Muscle layer of colon (tissue), 2 donors: Measurements from ENCODE around the gene SYK.
"Not testable (repeated sequence)": the region's sequence is repeated elsewhere in the genome, so short reads cannot be mapped to it uniquely, and the experiment has no call there.

Experiments
- H3K27ac ChIP-seq: one replicate; pipeline ENCODE4 v1.7.0; 2013; ENCODE audit warnings: low read depth, mild to moderate bottlenecking, low read length, moderate library complexity
- H3K27me3 ChIP-seq, 2 donors: one replicate each; pipeline ENCODE4 v1.7.0; 2013; ENCODE audit warnings: low read length in 2 of 2, mild to moderate bottlenecking in 2 of 2; ENCODE audit not compliant: insufficient read depth in 2 of 2, control insufficient read depth in 1 of 2
- H3K36me3 ChIP-seq: one replicate; pipeline ENCODE4 v1.7.0; 2013; ENCODE audit warnings: mild to moderate bottlenecking, low read length; ENCODE audit not compliant: insufficient read depth
- H3K4me1 ChIP-seq: one replicate; pipeline ENCODE4 v1.7.0; 2013; ENCODE audit warnings: mild to moderate bottlenecking, low read length; ENCODE audit not compliant: insufficient read depth
- H3K4me3 ChIP-seq, 2 donors: one replicate each; pipeline ENCODE4 v1.7.0; 2013; ENCODE audit warnings: low read length in 2 of 2, low read depth in 1 of 2, mild to moderate bottlenecking in 1 of 2, moderate library complexity in 1 of 2
- H3K9ac ChIP-seq: one replicate; pipeline ENCODE4 v1.7.0; 2013; ENCODE audit warnings: low read length
- H3K9me3 ChIP-seq: one replicate; pipeline ENCODE4 v1.7.0; 2013; ENCODE audit warnings: mild to moderate bottlenecking, low read length
- donor health status: abdominal sarcoma.
- donor health status: Adenocarcinoma of cecum.

SYK gene

DNA sequence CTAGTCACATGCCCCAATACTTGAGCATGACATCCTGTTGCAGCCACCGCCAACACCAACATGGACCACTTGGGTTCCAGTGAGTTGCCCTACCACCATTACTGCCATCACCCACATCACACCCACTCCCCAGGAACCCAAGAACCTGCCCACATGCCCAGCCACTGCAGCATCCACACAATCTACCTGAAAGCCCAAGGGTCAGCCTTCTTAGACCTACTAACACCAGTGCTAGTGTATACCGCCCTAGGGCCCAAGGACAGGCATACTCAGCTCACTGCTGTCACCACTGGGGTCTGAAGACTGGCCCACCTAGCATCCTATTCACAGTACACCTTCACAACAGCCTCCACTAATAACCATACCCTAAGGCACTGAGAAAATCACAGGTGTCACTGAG is 82.0 kb downstream of the SYK start:
- H3K9me3 ChIP-seq: no peaks in the 10 kb centered on the region
- H3K4me1 ChIP-seq: no peaks in the 10 kb centered on the region
- no peak overlapping the region for H3K4me3 ChIP-seq
- no peak overlapping the region for H3K9ac ChIP-seq
- H3K27me3 ChIP-seq: no peaks in the 10 kb centered on the region
- H3K27ac ChIP-seq: no peak overlapping the region
- H3K36me3 ChIP-seq: no peaks in the 10 kb centered on the region

DNA sequence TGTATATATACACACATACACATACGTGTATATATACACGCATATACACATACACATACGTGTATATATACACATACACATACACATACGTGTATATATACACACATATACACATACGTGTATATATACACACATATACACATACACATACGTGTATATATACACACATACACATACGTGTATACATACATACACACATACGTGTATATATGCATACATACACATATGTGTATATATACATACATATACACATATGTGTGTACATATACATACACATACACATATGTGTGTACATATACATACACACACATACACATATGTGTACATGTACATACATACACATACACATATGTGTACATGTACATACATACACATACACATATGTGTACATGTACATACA is 82.6 kb downstream of the SYK start:
- no peaks in the 10 kb centered on the region for H3K9me3 ChIP-seq
- no peak overlapping the region for H3K4me3 ChIP-seq
- no peaks in the 10 kb centered on the region for H3K27me3 ChIP-seq
- no peaks in the 10 kb centered on the region for H3K36me3 ChIP-seq
- no peak overlapping the region for H3K9ac ChIP-seq
- H3K27ac ChIP-seq: no peak overlapping the region
- no peaks in the 10 kb centered on the region for H3K4me1 ChIP-seq

DNA sequence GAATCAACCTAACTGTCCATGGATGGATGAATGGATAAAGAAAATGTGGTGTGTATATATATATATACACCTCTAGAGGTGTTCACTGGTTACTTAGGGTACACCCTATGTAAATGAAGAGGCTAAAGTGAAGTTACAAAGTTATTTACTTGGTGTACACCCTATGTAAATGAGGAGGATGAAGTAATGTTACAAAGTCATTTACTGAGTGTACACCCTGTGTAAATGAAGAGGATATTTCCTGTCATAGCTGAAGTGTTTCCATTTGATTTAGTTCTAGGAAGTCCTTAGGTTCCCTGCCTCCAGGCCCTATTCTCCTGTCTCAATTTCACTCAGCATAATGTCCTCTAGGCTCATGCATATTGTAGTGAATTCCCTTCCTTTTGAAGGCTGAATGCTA is 85.2 kb downstream of the SYK start:
- not testable (repeated sequence) for H3K4me3 ChIP-seq, H3K27ac ChIP-seq, H3K36me3 ChIP-seq, H3K9ac ChIP-seq, H3K9me3 ChIP-seq, H3K4me1 ChIP-seq, H3K27me3 ChIP-seq

DNA sequence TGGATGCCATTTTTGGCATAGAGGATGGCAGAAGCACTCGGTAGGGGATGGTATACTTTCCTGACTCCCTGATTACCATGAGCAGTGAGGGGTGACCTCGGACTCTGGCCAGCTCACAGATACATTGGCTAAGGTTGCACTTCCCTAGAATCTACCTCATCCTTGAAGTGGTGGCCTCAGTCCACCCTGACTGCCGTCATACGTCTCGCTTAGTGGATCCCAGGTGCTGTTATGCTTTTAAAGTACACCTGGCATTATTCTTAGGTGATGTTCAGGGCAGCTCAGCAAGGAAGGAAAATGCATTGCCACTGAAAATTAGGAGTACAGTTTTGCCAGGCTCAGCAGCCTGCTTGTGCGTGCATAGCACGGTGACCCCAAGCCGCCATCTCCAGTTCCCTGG is 87.3 kb downstream of the SYK start:
- Histone ChIP-seq H3K9me3 (no peaks in the 10 kb centered on the region), H3K4me3 (no peak overlapping the region), H3K36me3 (no peaks in the 10 kb centered on the region)

GRCh38 chr9:90890146-90890810 is 88.7 kb downstream of the SYK start:
- no peak overlapping the region for H3K9ac ChIP-seq
- no peak overlapping the region for H3K27ac ChIP-seq
- no peaks in the 10 kb centered on the region for H3K4me1 ChIP-seq
- H3K27me3 ChIP-seq: no peaks in the 10 kb centered on the region
- no peaks in the 10 kb centered on the region for H3K9me3 ChIP-seq
- no peak overlapping the region for H3K4me3 ChIP-seq
- H3K36me3 ChIP-seq: no peaks in the 10 kb centered on the region

More for the DNA sequence above, 87.3 kb downstream of the SYK start:
- no peaks in the 10 kb centered on the region for H3K4me1 ChIP-seq
- no peak overlapping the region for H3K9ac ChIP-seq
- no peak overlapping the region for H3K27ac ChIP-seq
- no peaks in the 10 kb centered on the region for H3K27me3 ChIP-seq

- Histone ChIP-seq H3K27me3 (no peaks in the 10 kb centered on the region), H3K4me1 (no peaks in the 10 kb centered on the region), H3K4me3 (no peak overlapping the region), H3K9ac (no peak overlapping the region), H3K9me3 (no peaks in the 10 kb centered on the region), H3K36me3 (no peaks in the 10 kb centered on the region), H3K27ac (no peak overlapping the region)
Measured at GRCh38 chr9:90891308-90892040, 89.9 kb downstream of the SYK start.

DNA sequence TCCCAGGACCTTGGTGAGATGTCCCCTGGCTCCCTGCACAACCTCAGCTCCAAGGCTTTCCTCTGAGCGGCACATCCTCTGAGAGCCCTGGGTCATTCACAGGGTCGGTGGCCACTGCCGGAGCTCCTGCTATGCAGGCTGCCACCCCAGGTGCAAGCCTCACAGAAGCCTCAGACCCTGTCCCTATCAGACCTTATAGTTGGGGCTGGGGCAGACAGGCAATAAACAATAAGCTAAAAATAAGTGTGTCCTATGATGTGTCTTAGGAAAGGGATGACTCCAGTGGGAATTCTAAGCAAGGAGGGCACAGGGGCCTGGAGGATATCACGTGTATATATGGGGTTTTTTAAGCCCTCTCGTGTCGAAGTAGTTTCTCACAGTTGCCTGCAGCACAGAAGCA is 91.3 kb downstream of the SYK start:
- Histone ChIP-seq H3K9me3 (no peaks in the 10 kb centered on the region), H3K4me3 (no peak overlapping the region), H3K4me1 (no peaks in the 10 kb centered on the region), H3K36me3 (no peaks in the 10 kb centered on the region), H3K27me3 (no peaks in the 10 kb centered on the region), H3K9ac (no peak overlapping the region), H3K27ac (no peak overlapping the region)

DNA sequence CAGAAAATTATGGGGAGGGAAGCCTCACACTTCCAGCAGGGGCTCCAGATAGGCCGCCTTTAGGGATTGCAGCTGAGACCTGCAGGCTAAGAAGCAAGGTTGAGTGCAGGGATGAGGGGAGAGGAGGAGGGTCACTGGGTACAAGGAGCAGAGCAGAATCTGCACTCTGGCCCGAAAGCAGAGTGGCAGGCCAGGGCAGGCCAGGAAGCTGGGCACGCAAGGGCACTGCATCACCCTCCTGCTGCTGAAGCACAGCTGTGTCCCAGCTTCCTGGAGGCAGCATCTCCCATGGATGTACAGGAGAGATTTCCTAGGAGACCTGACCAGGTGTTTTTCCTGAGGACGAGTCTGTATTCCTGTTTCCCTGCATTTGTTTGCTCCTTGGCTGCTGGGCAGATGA is 92.1 kb downstream of the SYK start:
- H3K36me3 ChIP-seq: no peaks in the 10 kb centered on the region

GRCh38 chr9:90894986-90895687 is 93.5 kb downstream of the SYK start:
- no peaks in the 10 kb centered on the region for H3K9me3 ChIP-seq
- H3K4me3 ChIP-seq: no peak overlapping the region
- H3K27ac ChIP-seq: no peak overlapping the region
- no peaks in the 10 kb centered on the region for H3K36me3 ChIP-seq
- no peak overlapping the region for H3K9ac ChIP-seq
- no peaks in the 10 kb centered on the region for H3K27me3 ChIP-seq
- no peaks in the 10 kb centered on the region for H3K4me1 ChIP-seq

More for the DNA sequence above, 92.1 kb downstream of the SYK start:
- no peak overlapping the region for H3K27ac ChIP-seq
- no peak overlapping the region for H3K9ac ChIP-seq
- no peaks in the 10 kb centered on the region for H3K27me3 ChIP-seq
- H3K4me1 ChIP-seq: no peaks in the 10 kb centered on the region
- H3K4me3 ChIP-seq: no peak overlapping the region
- H3K9me3 ChIP-seq: no peaks in the 10 kb centered on the region

GRCh38 chr9:90895786-90896185 is 94.2 kb downstream of the SYK start:
- Histone ChIP-seq H3K27me3 (no peaks in the 10 kb centered on the region), H3K36me3 (no peaks in the 10 kb centered on the region), H3K4me1 (no peaks in the 10 kb centered on the region), H3K4me3 (no peak overlapping the region), H3K9me3 (no peaks in the 10 kb centered on the region), H3K27ac (no peak overlapping the region), H3K9ac (no peak overlapping the region)

- no peaks in the 10 kb centered on the region for H3K9me3 ChIP-seq
- no peaks in the 10 kb centered on the region for H3K36me3 ChIP-seq
- H3K4me1 ChIP-seq: no peaks in the 10 kb centered on the region
- no peak overlapping the region for H3K27ac ChIP-seq
- H3K9ac ChIP-seq: no peak overlapping the region
- H3K27me3 ChIP-seq: no peaks in the 10 kb centered on the region
- H3K4me3 ChIP-seq: no peak overlapping the region
Measured at GRCh38 chr9:90896231-90896630, 94.6 kb downstream of the SYK start.
